NT2/D1 (cell line): ENCODE measurements around the gene WDR1.

ENCODE experiments used
- YY1 ChIP-seq: IDR thresholded peaks from 2 replicates; pipeline ENCODE4 v1.6.1; 2011; ENCODE audit not compliant: insufficient read length, insufficient read depth
- ZNF274 ChIP-seq: IDR thresholded peaks from 2 replicates; pipeline ENCODE4 v1.6.1; 2011; ENCODE audit warnings: mild to moderate bottlenecking, low read depth, low read length

GRCh38 chr4:10117359-10118047 lies 904 bp upstream of the WDR1 start:
- TF ChIP-seq YY1 (no peak), ZNF274 (no peak)
